GF-D8 (cell line): ENCODE measurements around the gene METTL25.
"Not testable (repeated sequence)": the region's sequence is repeated elsewhere in the genome, so short reads cannot be mapped to it uniquely, and the experiment has no call there.

Experiments
- DNase-seq: peaks from one replicate; lab custom pipeline; 2025; lab: John Stamatoyannopoulos, UW

METTL25 gene

DNA sequence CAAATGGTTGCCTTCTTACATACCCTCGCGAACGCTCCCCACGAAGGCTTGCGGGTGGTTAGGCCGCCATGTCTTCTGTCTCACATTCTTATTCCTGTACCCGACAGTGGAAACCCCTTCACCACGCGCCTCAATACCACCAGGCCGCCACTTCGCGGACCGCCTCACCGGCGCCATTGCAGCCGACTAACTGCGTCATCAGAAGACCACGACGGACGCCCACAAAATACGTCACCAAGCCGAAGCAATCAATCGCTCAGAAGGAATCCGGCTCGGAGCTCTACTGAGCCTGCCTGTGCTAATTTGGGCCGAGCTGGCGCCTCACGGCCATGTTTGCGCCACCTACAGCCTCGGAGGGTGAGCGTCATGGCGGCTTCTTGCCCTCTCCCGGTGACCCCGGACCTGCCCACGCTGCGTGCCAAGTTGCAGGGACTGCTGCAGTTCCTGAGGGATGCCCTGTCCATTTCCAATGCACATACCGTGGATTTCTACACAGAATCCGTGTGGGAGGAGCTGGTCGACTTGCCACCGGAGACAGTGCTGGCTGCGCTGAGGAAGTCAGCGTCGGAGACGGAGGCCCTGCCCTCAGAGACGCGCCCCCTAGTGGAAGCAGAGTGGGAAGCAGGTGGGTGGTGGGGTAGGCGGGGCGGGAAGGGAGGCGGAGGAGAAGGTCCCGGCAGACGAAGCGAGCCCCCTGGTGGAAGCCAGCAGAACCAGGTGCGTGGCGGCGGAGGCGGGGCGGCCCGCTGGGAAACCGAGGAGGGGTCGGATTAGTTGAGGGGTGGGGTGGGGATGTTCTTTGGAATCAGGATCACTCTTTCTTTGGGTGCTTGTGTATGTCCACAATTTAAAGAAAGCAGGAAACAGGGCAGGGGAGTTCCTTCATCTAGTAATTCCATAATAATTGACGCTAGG, at the start of gene METTL25, which contains the start of gene CCDC59:
METTL25 (plus strand) TSS at position 330 of the 915 bp plus-strand sequence; CDS start at position 367, 37 bp downstream.
CCDC59 (minus strand) TSS at position 188 of the 915 bp plus-strand sequence; CDS start at position 177, 11 bp downstream.
- DNase-seq, result peak; percentile 89

DNA sequence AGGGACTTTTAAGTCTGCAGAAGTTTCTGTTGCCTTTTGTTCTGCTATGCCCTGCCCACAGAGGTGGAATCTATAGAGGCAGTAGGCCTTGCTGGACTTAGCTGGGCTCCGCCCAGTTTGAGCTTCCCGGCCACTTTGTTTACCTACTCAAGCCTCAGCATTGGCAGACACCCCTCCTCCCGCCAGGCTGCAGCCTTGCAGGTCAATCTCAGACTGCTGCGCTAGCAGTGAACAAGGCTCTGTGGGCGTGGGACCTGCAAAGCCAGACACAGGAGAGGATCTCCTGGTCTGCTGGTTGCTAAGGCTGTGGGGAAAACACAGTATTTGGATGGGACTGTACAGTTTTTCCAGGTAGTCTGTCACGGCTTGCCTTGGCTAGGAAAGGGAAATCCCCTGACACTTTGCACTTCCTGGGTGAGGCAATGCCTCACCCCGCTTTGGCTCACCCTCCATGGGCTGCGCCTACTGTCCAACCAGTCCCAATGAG, 43.9 kb upstream of the METTL25 start:
- DNase-seq, result no peak

DNA sequence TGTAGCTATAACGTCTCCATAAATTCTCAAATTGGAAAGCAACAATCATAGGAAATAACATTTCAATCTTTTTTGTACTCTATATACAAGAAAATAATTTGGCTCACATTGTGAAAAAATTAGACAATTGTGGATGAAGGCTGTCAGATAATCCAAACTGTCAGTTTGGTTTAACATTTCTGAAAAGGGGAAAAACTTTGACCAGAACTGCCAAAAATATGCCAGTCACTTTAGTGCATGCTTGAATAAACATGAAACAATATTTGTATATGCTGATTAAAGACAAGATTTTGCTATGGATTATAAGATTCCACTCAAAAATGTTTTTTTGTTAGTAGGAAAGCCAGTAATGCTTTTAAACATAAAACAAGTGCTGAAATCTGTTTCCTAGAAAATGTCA, 39.1 kb upstream of the METTL25 start:
- DNase-seq, result no peak

DNA sequence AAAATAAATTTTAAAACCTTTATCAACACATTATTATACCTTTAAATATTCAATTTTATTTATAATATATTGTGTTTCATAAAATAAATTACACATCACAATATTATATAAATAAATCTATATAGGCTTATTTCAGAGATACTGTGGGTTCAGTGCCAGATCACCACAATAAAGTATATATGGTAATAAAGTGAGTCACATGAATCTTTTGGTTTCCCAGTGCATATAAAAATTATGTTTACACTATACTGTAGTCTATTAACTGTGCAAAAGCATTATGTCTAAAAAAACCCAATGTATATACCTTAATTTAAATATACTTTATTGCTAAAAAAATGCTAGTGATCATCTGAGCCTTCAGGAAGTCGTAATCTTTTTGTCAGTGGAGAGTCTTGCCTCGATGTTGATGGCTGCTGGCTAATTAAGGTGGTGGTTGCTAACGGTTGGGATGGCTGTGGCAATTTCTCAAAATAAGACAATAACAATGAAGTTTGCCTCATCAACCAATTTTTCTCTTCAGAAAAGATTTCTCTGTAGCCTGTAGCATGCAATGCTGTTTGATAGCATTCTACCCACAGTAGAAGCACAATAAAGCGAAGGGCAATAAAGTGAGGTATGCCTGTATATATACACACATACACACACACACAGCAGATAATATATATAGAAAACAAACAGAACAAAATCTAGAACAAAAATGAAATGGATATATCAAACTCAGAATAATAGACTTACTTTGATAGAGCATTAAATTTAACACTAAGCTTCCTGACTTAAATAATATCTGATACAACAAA, 32.6 kb upstream of the METTL25 start:
- DNase-seq, result no peak

DNA sequence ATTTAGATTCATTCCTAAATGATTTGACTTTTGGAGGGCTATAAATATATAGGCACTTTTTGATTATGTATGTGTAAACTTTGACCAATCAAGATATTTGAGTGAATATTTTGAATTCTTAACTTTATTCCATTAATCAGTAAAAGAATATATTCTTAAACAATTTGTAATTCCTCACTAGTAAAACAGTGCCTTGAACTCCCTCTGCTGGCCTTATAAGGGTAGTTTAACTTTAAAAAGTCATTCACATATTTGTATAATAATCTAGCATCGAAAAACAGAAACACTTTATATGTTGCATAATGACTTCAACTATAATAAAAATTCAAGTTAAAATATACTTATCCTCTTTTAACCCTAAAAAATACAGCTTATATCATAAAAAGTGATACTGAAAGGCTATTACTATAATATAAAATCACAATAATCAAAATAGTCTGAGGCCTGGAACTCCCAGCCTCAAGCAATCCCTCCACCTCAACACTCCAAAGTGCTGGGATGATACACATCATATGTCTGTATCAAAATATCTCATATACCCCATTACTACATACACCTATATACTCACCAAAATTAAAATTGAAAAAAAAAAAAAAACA, 31.3 kb upstream of the METTL25 start:
- no peak for DNase-seq

GRCh38 chr12:82327861-82328260, 30.5 kb upstream of the METTL25 start:
- DNase-seq, result no peak

GRCh38 chr12:82329508-82329907, 28.8 kb upstream of the METTL25 start:
- no peak for DNase-seq

DNA sequence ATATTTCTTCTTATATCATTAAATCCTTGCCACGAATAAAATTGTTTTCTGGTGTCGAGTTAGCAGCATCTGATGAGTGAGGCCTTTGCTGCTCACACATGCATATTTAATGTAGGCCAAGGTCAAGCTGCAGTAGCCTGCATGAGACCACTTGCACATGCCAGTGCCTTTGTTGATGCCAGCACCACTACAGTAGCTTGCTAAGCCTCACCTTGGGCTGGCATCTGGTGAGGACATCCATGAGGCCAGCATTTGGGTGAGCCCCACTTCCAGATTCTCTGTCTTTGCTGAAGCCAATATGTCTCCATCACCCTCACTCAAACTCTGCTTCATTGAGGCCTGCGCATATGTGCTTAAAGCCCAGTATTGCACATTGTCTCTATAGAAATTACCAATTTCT, 8.2 kb upstream of the METTL25 start:
- no peak for DNase-seq

DNA sequence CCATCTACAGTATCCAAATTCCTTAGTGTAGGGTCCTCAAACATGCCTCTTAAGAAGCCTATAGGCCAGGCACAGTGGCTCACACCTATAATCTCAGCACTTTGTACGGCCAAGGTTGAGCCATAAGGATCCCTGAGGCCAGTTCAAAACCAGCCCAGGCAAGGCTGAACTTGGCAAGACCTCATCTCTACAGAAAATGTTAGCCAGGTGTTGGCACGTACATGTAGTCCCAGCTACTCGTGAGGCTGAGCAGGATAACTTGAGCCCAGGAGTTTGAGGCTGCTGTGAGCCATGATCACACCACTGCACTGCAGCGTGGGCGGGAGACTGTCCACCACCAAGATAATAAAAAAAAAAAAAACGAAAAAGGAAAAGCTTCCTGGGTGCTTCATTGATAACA, 6.9 kb upstream of the METTL25 start:
- no peak for DNase-seq

GRCh38 chr12:82357340-82357739, 989 bp upstream of the METTL25 start:
- DNase-seq, result no peak

DNA sequence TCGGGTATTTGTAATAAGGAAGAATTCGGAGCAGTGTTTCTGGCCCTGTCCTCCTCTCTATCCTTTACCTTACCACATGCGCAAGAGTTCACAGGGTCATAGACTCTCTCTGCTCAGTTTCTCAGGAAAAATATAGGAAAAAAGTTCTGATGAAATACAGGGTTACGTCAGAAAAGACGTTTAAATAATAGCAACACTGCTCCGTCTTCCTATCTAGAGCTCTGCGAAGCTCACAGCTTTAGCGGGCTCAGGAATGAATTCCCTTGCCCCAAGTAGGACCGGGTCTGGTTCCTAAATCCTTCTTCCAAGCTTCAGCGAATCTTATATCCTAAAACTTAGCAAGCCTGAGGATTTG, 507 bp upstream of the METTL25 start:
- peak; percentile 10 for DNase-seq

DNA sequence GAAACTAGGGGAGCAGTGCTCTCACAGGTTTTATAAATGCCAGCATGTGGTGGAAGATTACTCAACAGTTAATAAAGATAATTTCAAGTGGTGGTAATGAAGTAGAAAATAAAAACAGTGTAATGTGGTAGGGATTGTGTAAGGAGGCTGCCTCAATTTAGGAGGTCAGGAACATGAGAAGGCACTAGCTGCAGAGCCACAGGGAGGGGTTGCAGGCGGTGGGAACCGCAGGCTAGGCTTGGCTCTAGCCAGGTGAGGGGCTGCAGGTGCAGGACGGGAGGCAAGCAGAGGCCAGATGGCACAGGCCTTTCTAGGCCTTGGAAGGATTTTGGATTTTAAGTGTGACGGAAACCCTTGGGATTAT, 768 bp downstream of the METTL25 start:
- peak; percentile 36 for DNase-seq

DNA sequence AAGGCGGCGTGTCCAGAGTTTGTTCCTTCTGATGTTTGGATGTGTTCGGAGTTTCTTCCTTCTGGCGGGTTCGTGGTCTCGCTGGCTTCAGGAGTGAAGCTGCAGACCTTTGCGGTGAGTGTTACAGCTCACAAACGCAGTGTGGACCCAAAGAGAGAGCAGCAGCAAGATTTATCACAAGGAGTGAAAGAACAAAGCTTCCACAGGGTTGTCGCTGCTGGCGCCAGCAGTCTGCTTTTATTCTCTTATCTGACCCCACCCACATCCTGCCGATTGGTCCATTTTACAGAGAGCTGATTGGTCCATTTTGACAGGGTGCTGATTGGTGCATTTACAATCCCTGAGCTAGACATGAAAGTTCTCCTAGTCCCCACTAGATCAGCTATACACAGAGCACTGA, 2.5 kb downstream of the METTL25 start:
- DNase-seq, result not testable (repeated sequence)

DNA sequence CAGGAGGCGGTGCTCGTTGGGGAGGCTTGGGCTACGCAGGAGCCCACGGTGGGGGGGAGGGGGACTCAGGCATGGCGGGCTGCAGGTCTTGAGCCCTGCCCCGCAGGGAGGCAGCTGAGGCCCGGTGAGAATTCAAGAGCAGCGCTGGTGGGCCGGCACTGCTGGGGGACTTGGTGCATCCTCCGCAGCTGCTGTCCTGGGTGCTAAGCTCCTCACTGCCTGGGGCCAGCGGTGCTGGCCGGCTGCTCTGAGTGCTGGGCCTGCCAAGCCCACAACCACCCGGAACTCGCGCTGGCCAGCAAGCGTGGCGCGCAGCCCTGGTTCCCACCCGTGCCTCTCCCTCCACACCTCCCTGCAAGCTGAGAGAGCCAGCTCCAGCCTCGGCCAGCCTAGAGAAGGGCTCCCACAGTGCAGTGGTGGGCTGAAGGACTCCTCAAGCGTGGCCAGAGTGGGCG, 3.2 kb downstream of the METTL25 start:
- no peak for DNase-seq

DNA sequence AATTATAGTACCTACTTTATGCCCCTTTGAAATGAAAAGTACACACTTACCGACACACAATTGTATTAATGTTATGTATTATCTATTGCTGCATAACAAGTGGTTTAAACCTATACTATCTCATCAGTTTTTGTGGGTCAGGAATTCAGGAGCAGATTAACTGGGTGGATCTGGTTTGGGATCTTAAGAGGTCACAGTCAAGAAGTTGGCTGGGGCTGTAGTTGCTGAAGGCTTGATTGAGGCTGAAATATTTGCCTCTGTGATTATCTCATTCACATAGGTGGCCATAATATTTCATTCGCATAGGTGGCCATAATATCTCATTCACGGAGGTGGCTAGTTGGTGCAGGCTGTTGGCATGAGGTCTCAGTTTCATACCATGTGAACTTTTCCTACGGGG, 5.7 kb downstream of the METTL25 start:
- no peak for DNase-seq

DNA sequence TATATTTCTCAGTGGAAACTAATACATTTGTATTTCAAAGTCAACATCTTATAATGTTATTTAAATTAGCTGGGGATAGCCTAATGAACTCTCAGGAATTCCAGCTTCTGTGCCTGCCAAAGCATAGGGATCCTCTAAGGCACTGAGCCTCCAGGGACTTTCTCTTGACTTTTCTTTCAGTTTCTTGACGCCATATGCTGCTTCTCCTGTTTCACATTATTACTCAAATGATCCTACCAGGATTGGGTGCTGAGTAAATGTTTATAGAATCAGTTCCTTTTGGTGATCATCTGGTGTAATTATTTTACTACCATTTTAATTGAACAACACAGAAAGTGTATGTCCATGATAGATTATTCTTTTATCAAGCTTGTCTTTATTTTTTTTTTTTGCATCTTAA, 7.9 kb downstream of the METTL25 start:
- DNase-seq, result no peak

- DNase-seq, result no peak
These were observed 16.9 kb downstream of the METTL25 start for GRCh38 chr12:82375201-82375600.

GRCh38 chr12:82378997-82379396, 20.7 kb downstream of the METTL25 start:
- no peak for DNase-seq

DNA sequence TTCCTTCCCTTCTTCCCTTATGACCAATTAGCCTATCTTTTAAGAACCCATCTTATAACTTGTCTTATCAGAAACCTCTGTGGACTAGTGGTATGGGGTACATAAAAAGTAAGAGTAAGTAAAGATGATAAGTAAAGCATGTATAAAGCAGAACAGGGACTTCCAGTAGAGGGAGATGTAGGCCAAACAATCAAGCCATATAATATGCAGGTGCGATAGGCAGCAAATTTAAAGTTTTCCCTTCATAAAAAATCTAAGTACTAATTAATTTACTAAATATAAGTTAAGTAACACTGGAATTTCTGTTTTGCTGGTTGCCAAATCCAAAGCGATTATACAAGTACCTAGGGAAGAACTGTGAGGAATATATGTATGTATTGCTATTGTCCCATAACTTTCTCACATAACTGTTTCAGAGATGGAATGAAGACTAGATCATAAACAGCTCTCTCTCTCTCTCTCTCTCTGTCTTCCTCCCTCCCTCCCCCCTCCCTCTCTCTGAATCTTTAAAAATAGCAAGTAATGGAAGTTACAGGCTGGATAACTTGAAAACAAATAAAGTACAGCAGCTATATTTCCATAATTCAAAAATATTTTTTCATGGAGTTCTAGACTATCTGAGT, 25.7 kb downstream of the METTL25 start:
- DNase-seq, result no peak

DNA sequence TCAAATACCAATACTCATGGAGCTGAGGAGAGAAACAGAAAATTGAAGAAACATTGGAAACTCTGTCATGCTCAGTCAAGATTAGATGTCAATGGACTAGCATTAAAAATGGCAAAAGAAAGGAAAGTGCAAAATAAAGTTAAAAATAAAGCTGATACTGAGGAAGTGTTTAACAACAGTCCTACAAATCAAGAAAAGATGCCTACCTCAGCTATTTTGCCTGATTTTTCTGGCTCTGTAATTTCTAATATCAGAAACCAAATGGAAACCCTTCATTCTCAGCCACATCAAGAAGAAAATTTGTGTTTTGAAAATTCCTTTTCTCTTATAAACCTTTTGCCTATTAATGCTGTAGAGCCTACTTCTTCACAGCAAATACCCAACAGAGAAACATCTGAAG, 40.5 kb downstream of the METTL25 start:
- no peak for DNase-seq

DNA sequence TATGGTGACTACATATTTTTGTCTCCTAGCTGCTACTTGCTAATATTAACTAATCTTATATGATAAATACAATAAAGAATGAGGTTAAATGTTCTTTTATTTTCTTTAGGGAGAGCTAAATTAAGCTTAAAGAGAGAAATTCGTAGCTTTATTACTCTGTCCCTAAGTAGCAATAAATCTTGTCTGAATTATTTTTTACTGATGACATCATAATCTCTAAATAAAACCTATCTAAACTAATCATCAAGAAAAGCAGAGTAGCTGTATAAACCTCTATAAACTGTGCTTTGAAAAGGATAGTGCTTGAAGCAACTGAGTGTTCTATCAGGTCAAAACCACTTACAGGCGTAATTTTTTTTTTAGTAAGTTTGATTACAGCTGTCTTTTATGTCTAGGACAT, 42.5 kb downstream of the METTL25 start:
- DNase-seq, result no peak

GRCh38 chr12:82406651-82407050, 48.3 kb downstream of the METTL25 start:
- no peak for DNase-seq
